ENCODE measurements around the gene RABGAP1L.

Gene RABGAP1L

DNA sequence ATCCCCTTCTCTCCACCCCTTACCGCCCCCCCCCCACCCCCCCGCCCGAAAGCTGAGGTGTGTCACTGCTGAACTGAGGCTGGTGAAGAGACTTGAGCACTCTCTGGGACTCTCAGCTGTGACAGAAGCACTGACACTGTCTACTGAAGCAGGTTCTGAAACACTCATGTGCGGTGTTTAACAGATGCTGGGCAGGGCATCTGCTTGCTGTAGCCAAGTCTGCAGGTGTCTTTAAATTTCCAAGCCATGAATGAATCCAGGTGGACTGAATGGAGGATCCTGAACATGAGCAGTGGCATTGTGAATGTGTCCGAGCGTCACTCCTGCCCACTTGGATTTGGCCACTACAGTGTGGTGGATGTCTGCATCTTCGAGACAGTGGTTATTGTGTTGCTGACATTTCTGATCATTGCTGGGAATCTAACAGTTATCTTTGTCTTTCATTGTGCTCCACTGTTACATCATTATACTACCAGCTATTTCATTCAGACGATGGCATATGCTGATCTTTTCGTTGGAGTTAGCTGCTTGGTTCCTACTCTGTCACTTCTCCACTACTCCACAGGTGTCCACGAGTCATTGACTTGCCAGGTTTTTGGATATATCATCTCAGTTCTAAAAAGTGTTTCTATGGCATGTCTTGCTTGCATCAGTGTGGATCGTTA lies 288.7 kb downstream of the RABGAP1L start, which contains the start of gene GPR52:
Gene GPR52 (plus strand): TSS at position 99 of the 665 bp plus-strand sequence. CDS start 148 bp downstream, at position 247.
- 95% methylated on average over 8 of the region's 11 CpGs for WGBS (ENCODE audit: insufficient coverage)
- peak in 1 of 3 donors; percentile 1 for DNase-seq
- Histone ChIP-seq H3K4me1 (ENCODE audit: control extremely low read depth in 1 of 4, control insufficient read depth in 4 of 4, insufficient read depth in 4 of 4, low read length in 3 of 4) (peaks cover 0 to 18% (median 0%) of the 10 kb centered on the region in 4 experiments), H3K27me3 (replicated peaks in 2 of 5; ENCODE audit: control insufficient read depth in 4 of 5, insufficient read depth in 5 of 5, low read length in 4 of 5) (no peaks in the 10 kb centered on the region), H3K36me3 (ENCODE audit: control insufficient read depth in 4 of 4, insufficient read depth in 4 of 4, low read length in 3 of 4) (no peaks in the 10 kb centered on the region), H3K9me3 (ENCODE audit: control extremely low read depth in 1 of 5, control insufficient read depth in 4 of 5, insufficient read depth in 2 of 5, low read depth in 1 of 5, low read length in 4 of 5) (no peaks in the 10 kb centered on the region), H3K27ac (ENCODE audit: insufficient read depth in 1 of 2, low read depth in 1 of 2, low read length in 2 of 2, poor library complexity in 1 of 2, severe bottlenecking in 2 of 2) (peak within 1 kb of the TSS in 1 of 2 experiments; percentile 35), H3K4me3 (ENCODE audit: control insufficient read depth in 1 of 7, extremely low read depth in 1 of 7, insufficient read depth in 4 of 7, low read depth in 2 of 7, low read length in 6 of 7) (peak within 1 kb of the TSS in 1 of 7 experiments; percentile 43)
- ChIA-PET POLR2A (no interaction called here), CTCF (no interaction called here)

GRCh38 chr1:174448531-174448883 lies 289.2 kb downstream of the RABGAP1L start:
- Histone ChIP-seq H3K4me1 (ENCODE audit: control extremely low read depth in 1 of 4, control insufficient read depth in 4 of 4, insufficient read depth in 4 of 4, low read length in 3 of 4) (peaks cover 0 to 18% (median 0%) of the 10 kb centered on the region in 4 experiments), H3K27ac (ENCODE audit: insufficient read depth in 1 of 2, low read depth in 1 of 2, low read length in 2 of 2, poor library complexity in 1 of 2, severe bottlenecking in 2 of 2) (peak overlapping the region in 1 of 2 experiments; percentile 35), H3K4me3 (ENCODE audit: control insufficient read depth in 1 of 7, extremely low read depth in 1 of 7, insufficient read depth in 4 of 7, low read depth in 2 of 7, low read length in 6 of 7) (peak overlapping the region in 1 of 7 experiments; percentile 43), H3K9me3 (ENCODE audit: control extremely low read depth in 1 of 5, control insufficient read depth in 4 of 5, insufficient read depth in 2 of 5, low read depth in 1 of 5, low read length in 4 of 5) (no peaks in the 10 kb centered on the region), H3K36me3 (ENCODE audit: control insufficient read depth in 4 of 4, insufficient read depth in 4 of 4, low read length in 3 of 4) (no peaks in the 10 kb centered on the region), H3K27me3 (replicated peaks in 2 of 5; ENCODE audit: control insufficient read depth in 4 of 5, insufficient read depth in 5 of 5, low read length in 4 of 5) (no peaks in the 10 kb centered on the region)
- DNase-seq: peak in 2 of 3 donors; percentile 3 to 13
- POLR2A ChIA-PET: interaction anchor here (0.7 kb wide), 1 partner anchor 74 kb away, joined by 3 read pairs; no protein-coding TSS in a partner anchor
- 54% methylated on average over 3 of the region's 5 CpGs for WGBS (ENCODE audit: insufficient coverage)
- CTCF ChIA-PET: no interaction called here

DNA sequence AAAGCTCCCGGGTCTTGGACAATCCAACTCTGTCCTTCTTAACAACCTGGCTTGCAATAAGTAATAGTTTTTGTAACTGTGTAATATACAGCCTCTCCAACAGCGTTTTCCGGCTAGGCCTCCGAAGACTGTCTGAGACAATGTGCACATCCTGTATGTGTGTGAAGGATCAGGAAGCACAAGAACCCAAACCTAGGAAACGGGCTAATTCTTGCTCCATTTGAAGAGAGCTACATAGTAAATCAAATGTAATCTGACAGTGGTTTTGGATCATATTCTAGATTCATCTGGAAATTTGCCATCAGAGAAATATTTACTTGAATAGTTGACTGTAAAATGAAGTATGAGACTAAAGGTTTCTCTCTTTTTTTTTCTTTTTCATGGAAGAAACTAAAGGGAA lies 289.7 kb downstream of the RABGAP1L start:
- ChIA-PET CTCF (no interaction called here), POLR2A (interaction anchor here (0.7 kb wide), 1 partner anchor 73 kb away, joined by 3 read pairs; no protein-coding TSS in a partner anchor)
- no peaks in the 10 kb centered on the region for H3K27me3 ChIP-seq (replicated peaks in 2 of 5; ENCODE audit: control insufficient read depth in 4 of 5, insufficient read depth in 5 of 5, low read length in 4 of 5)
- peak overlapping the region in 1 of 7 experiments; percentile 43 for H3K4me3 ChIP-seq (ENCODE audit: control insufficient read depth in 1 of 7, extremely low read depth in 1 of 7, insufficient read depth in 4 of 7, low read depth in 2 of 7, low read length in 6 of 7)
- no peaks in the 10 kb centered on the region for H3K9me3 ChIP-seq (ENCODE audit: control extremely low read depth in 1 of 5, control insufficient read depth in 4 of 5, insufficient read depth in 2 of 5, low read depth in 1 of 5, low read length in 4 of 5)
- peak overlapping the region in 1 of 2 experiments; percentile 35 for H3K27ac ChIP-seq (ENCODE audit: insufficient read depth in 1 of 2, low read depth in 1 of 2, low read length in 2 of 2, poor library complexity in 1 of 2, severe bottlenecking in 2 of 2)
- 28% methylated on average over 4 of the region's 5 CpGs for WGBS (ENCODE audit: insufficient coverage)
- DNase-seq: peak in 2 of 3 donors; percentile 54 to 77
- peaks cover 0 to 18% (median 0%) of the 10 kb centered on the region in 4 experiments for H3K4me1 ChIP-seq (ENCODE audit: control extremely low read depth in 1 of 4, control insufficient read depth in 4 of 4, insufficient read depth in 4 of 4, low read length in 3 of 4)
- H3K36me3 ChIP-seq (ENCODE audit: control insufficient read depth in 4 of 4, insufficient read depth in 4 of 4, low read length in 3 of 4): no peaks in the 10 kb centered on the region

GRCh38 chr1:174451408-174451807 lies 292.1 kb downstream of the RABGAP1L start:
- H3K4me3 ChIP-seq (ENCODE audit: control insufficient read depth in 1 of 7, extremely low read depth in 1 of 7, insufficient read depth in 4 of 7, low read depth in 2 of 7, low read length in 6 of 7): no peak overlapping the region
- H3K36me3 ChIP-seq (ENCODE audit: control insufficient read depth in 4 of 4, insufficient read depth in 4 of 4, low read length in 3 of 4): no peaks in the 10 kb centered on the region
- H3K4me1 ChIP-seq (ENCODE audit: control extremely low read depth in 1 of 4, control insufficient read depth in 4 of 4, insufficient read depth in 4 of 4, low read length in 3 of 4): peaks cover 0 to 18% (median 0%) of the 10 kb centered on the region in 4 experiments
- WGBS (ENCODE audit: insufficient coverage): 100% methylated on average over 3 of the region's 6 CpGs
- CTCF ChIA-PET: no interaction called here
- no peaks in the 10 kb centered on the region for H3K27me3 ChIP-seq (replicated peaks in 2 of 5; ENCODE audit: control insufficient read depth in 4 of 5, insufficient read depth in 5 of 5, low read length in 4 of 5)
- no peak for DNase-seq
- H3K27ac ChIP-seq (ENCODE audit: insufficient read depth in 1 of 2, low read depth in 1 of 2, low read length in 2 of 2, poor library complexity in 1 of 2, severe bottlenecking in 2 of 2): no peak overlapping the region
- POLR2A ChIA-PET: no interaction called here
- H3K9me3 ChIP-seq (ENCODE audit: control extremely low read depth in 1 of 5, control insufficient read depth in 4 of 5, insufficient read depth in 2 of 5, low read depth in 1 of 5, low read length in 4 of 5): no peaks in the 10 kb centered on the region

GRCh38 chr1:174465855-174466254 lies 306.5 kb downstream of the RABGAP1L start:
- CTCF ChIA-PET: interaction anchor here (0.6 kb wide), 1 partner anchor 203 kb away, joined by 3 read pairs; no protein-coding TSS in a partner anchor
- no peak overlapping the region for H3K4me3 ChIP-seq (ENCODE audit: control insufficient read depth in 1 of 7, extremely low read depth in 1 of 7, insufficient read depth in 4 of 7, low read depth in 2 of 7, low read length in 6 of 7)
- WGBS (ENCODE audit: insufficient coverage): 100% methylated on average over 2 of the region's 2 CpGs
- no peak overlapping the region for H3K27ac ChIP-seq (ENCODE audit: insufficient read depth in 1 of 2, low read depth in 1 of 2, low read length in 2 of 2, poor library complexity in 1 of 2, severe bottlenecking in 2 of 2)
- no peak for DNase-seq
- H3K9me3 ChIP-seq (ENCODE audit: control extremely low read depth in 1 of 5, control insufficient read depth in 4 of 5, insufficient read depth in 2 of 5, low read depth in 1 of 5, low read length in 4 of 5): peaks cover 0 to 1% (median 0%) of the 10 kb centered on the region in 5 experiments
- no peaks in the 10 kb centered on the region for H3K36me3 ChIP-seq (ENCODE audit: control insufficient read depth in 4 of 4, insufficient read depth in 4 of 4, low read length in 3 of 4)
- no peaks in the 10 kb centered on the region for H3K27me3 ChIP-seq (replicated peaks in 2 of 5; ENCODE audit: control insufficient read depth in 4 of 5, insufficient read depth in 5 of 5, low read length in 4 of 5)
- no peaks in the 10 kb centered on the region for H3K4me1 ChIP-seq (ENCODE audit: control extremely low read depth in 1 of 4, control insufficient read depth in 4 of 4, insufficient read depth in 4 of 4, low read length in 3 of 4)
- POLR2A ChIA-PET: no interaction called here

DNA sequence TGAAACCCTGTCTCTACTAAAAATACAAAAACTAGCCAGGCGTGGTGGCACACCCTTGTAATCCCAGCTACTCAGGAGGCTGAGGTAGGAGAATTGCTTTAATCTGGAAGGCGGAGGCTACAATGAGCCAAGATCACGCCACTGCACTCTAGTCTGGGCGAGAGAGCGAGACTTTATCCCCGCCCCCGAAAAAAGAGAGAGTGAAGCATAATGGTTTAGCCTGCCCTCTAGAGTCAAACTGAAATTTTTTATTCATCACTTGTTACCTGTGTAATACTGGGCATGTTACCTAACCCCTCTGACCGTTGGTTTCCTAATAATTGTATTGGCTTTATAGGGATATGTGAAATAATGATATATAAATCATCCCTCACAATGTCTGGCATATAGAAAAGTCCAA lies 307.3 kb downstream of the RABGAP1L start:
- no peaks in the 10 kb centered on the region for H3K9me3 ChIP-seq (ENCODE audit: control extremely low read depth in 1 of 5, control insufficient read depth in 4 of 5, insufficient read depth in 2 of 5, low read depth in 1 of 5, low read length in 4 of 5)
- no peaks in the 10 kb centered on the region for H3K36me3 ChIP-seq (ENCODE audit: control insufficient read depth in 4 of 4, insufficient read depth in 4 of 4, low read length in 3 of 4)
- H3K27ac ChIP-seq (ENCODE audit: insufficient read depth in 1 of 2, low read depth in 1 of 2, low read length in 2 of 2, poor library complexity in 1 of 2, severe bottlenecking in 2 of 2): no peak overlapping the region
- H3K4me1 ChIP-seq (ENCODE audit: control extremely low read depth in 1 of 4, control insufficient read depth in 4 of 4, insufficient read depth in 4 of 4, low read length in 3 of 4): no peaks in the 10 kb centered on the region
- no peak for DNase-seq
- no peak overlapping the region for H3K4me3 ChIP-seq (ENCODE audit: control insufficient read depth in 1 of 7, extremely low read depth in 1 of 7, insufficient read depth in 4 of 7, low read depth in 2 of 7, low read length in 6 of 7)
- CTCF ChIA-PET: no interaction called here
- 98% methylated on average over 7 of the region's 8 CpGs for WGBS (ENCODE audit: insufficient coverage)
- POLR2A ChIA-PET: no interaction called here
- no peaks in the 10 kb centered on the region for H3K27me3 ChIP-seq (replicated peaks in 2 of 5; ENCODE audit: control insufficient read depth in 4 of 5, insufficient read depth in 5 of 5, low read length in 4 of 5)

GRCh38 chr1:174469052-174469451 lies 309.7 kb downstream of the RABGAP1L start:
- Histone ChIP-seq H3K27ac (ENCODE audit: insufficient read depth in 1 of 2, low read depth in 1 of 2, low read length in 2 of 2, poor library complexity in 1 of 2, severe bottlenecking in 2 of 2) (no peak overlapping the region), H3K36me3 (ENCODE audit: control insufficient read depth in 4 of 4, insufficient read depth in 4 of 4, low read length in 3 of 4) (no peaks in the 10 kb centered on the region), H3K9me3 (ENCODE audit: control extremely low read depth in 1 of 5, control insufficient read depth in 4 of 5, insufficient read depth in 2 of 5, low read depth in 1 of 5, low read length in 4 of 5) (no peaks in the 10 kb centered on the region), H3K27me3 (replicated peaks in 2 of 5; ENCODE audit: control insufficient read depth in 4 of 5, insufficient read depth in 5 of 5, low read length in 4 of 5) (no peaks in the 10 kb centered on the region), H3K4me3 (ENCODE audit: control insufficient read depth in 1 of 7, extremely low read depth in 1 of 7, insufficient read depth in 4 of 7, low read depth in 2 of 7, low read length in 6 of 7) (no peak overlapping the region), H3K4me1 (ENCODE audit: control extremely low read depth in 1 of 4, control insufficient read depth in 4 of 4, insufficient read depth in 4 of 4, low read length in 3 of 4) (no peaks in the 10 kb centered on the region)
- DNase-seq: no peak
- 100% methylated on average over 1 of the region's 2 CpGs for WGBS (ENCODE audit: insufficient coverage)
- ChIA-PET POLR2A (no interaction called here), CTCF (no interaction called here)
